Erythroblast (primary cell): Measurements from ENCODE around the gene SCYL1.

Experiments
- GATA1 ChIP-seq: IDR thresholded peaks from 2 replicates; pipeline ENCODE4 v1.6.1; 2011; ENCODE audit warnings: low read depth, mild to moderate bottlenecking, control low read depth, low read length, moderate library complexity
- POLR2A ChIP-seq: IDR thresholded peaks from 2 replicates; pipeline ENCODE4 v1.6.1; 2011; ENCODE audit warnings: mild to moderate bottlenecking, low read length

- TF ChIP-seq POLR2A (no peak), GATA1 (no peak)
Measured at GRCh38 chr11:65578134-65578533, 53.3 kb downstream of the SCYL1 start.
